Measurements from ENCODE around the gene RIC8A.

RIC8A gene

GRCh38 chr11:221998-222789, 14.7 kb downstream of the RIC8A start:
- H3K4me3 ChIP-seq (replicated peaks; ENCODE audit: low read depth, low read length): no peak overlapping the region
- no peak for TF ChIP-seq CTCF (IDR thresholded peaks at IDR 0.05; ENCODE audit: low read length, missing control alignments)
- DNase-seq (ENCODE audit: low read depth): no peak

GRCh38 chr11:223026-223789, 15.7 kb downstream of the RIC8A start:
- no peak overlapping the region for H3K4me3 ChIP-seq (replicated peaks; ENCODE audit: low read depth, low read length)
- no peak for DNase-seq (ENCODE audit: low read depth)
- TF ChIP-seq CTCF (IDR thresholded peaks at IDR 0.05; ENCODE audit: low read length, missing control alignments): no peak

- TF ChIP-seq CTCF (IDR thresholded peaks at IDR 0.05; ENCODE audit: low read length, missing control alignments): no peak
These were observed 16.4 kb downstream of the RIC8A start for GRCh38 chr11:223884-224283.

GRCh38 chr11:224424-224823, 16.9 kb downstream of the RIC8A start:
- no peak for TF ChIP-seq CTCF (IDR thresholded peaks at IDR 0.05; ENCODE audit: low read length, missing control alignments)
- no peak for DNase-seq (ENCODE audit: low read depth)
- H3K4me3 ChIP-seq (replicated peaks; ENCODE audit: low read depth, low read length): no peak overlapping the region

More at GRCh38 chr11:223884-224283, 16.4 kb downstream of the RIC8A start:
- no peak for DNase-seq (ENCODE audit: low read depth)
- no peak overlapping the region for H3K4me3 ChIP-seq (replicated peaks; ENCODE audit: low read depth, low read length)

- H3K4me3 ChIP-seq (replicated peaks; ENCODE audit: low read depth, low read length): no peak overlapping the region
- no peak for TF ChIP-seq CTCF (IDR thresholded peaks at IDR 0.05; ENCODE audit: low read length, missing control alignments)
- peak; percentile 25 for DNase-seq (ENCODE audit: low read depth)
These were observed 18.4 kb downstream of the RIC8A start for GRCh38 chr11:225734-226453.

- H3K4me3 ChIP-seq (replicated peaks; ENCODE audit: low read depth, low read length): no peak overlapping the region
- TF ChIP-seq CTCF (IDR thresholded peaks at IDR 0.05; ENCODE audit: low read length, missing control alignments): no peak
- no peak for DNase-seq (ENCODE audit: low read depth)
These were observed 20.4 kb downstream of the RIC8A start for GRCh38 chr11:227824-228379.

Measured in fibroblast of pulmonary artery (primary cell).